Activated CD4-positive, CD25-positive, alpha-beta regulatory T cell treated with anti-CD3 and anti-CD28 coated beads, Interleukin-2, amount 50 U/mL, for 16 hours (primary cell): ENCODE results near the gene PIGZ.

Experiments used
- DNase-seq: peaks from one replicate; pipeline ENCODE4 v3.0.0-alpha.2; 2020; ENCODE audit warnings: low read depth, low spot score

The PIGZ gene

DNA sequence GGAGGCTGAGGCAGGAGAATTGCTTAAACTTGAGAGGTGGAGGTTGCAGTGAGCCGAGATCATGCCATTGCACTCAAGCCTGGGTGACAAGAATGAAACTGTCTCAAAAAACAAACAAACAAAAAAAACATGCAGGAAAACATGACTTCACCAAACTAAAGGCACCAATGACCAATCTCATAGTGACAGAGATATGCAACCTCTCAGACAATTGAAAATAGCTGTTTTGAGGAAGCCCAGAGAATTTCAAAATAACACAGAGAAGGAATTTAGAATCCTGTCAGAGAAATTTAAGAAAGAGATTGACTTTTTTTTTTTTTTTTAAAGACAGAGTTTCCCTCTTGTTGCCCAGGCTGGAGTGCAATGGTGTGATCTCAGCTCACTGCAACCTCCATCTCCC is 52.4 kb downstream of the PIGZ start:
- no peak for DNase-seq

DNA sequence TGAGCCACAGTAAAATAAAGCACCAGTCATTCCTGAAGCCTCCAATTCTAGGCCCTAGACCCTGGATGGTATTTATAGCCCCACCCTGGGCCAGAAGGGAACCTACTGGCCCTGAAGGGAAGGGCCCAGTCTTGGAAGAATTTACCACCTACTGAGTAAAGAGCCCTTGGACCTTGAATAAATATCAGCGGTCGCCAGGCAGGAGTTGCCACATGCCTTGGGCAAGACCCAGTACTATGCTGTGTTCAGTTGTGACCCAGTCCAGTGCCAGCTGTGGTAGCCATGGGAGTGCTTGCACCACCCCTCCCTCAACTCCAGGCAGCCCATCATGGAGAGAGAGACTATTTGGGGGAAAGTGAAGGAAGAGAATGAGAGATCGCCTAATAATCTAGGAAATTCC is 53.3 kb downstream of the PIGZ start:
- DNase-seq, result no peak

DNA sequence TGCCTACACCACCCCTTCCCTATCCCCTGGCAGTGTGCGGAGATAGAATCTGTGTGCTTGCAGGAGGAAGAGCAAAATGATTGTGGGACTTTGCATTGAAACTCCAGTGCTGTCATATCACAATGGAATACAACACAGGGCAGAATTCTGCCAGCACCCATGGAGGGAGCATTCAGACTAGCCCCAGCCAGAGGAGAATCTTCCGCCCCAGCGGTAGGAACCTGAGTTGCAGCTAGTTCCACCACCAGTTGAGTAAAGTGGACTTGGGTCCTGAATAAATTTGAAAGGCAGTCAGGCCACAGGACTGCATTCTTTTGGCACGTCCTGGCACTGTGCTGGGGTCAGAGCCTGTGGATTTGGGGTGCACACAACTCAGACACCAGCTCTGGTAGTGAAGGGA is 53.8 kb downstream of the PIGZ start:
- no peak for DNase-seq

DNA sequence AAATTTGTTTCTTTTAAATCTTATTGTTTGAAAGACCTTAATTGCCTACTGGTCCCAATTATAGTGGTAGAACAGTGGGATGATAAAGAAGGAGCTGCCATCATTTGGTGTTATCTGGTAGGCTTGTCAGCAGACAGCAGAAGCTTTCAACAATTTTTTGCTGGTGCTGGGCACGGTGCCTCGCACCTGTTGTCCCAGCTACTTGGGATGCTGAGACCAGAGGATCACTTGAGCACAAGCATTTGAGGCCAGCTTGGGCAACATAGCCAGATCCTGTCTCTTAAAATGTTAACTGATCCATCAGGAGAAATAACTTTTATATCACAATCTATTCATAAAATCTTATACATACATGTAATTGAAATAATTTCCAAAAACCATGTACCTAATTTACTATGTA is 64.9 kb downstream of the PIGZ start:
- no peak for DNase-seq

DNA sequence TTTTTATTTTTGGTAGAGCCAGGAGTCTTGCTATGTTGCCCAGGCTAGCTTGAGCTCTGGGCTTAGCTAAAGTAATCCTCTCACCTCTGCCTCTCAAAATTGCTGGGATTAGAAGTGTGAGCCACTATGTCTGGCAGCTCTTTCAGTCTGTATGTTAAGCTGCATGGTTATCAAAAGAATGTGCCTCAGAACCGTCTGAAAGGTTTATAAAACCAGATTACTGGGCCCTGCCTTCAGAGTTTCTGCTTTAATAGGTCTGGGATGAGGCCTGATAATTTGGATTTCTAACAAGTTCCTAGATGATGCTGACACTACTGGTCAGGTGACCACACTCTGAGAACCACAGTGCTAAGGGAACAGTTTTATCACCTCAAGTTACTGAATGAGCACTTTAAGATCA is 66.3 kb downstream of the PIGZ start:
- DNase-seq, result no peak

DNA sequence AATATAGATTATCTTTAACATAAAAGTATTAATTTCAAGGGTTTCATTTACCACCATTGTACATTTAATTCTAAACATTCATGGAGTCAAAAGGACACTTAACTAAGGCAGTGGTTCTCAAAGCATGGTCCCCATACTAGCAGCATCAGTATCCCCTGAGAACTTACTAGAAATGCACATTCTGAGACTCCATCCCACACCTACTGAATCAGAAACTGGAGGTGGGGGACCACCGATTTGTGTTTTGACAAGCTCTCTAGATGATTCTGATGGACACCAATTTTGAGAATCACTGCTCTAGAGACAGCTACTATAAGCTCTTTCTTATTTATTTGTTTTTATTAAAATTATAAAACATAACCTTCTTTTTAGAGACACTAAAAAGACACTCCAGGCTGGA is 66.9 kb downstream of the PIGZ start:
- no peak for DNase-seq
